Right lobe of liver (tissue), 6 donors: ENCODE results near the gene SLC35E2B. TPM values are rescaled to one million over a fixed set of nuclear protein-coding genes. Genes with fewer than 3 reads are reported as not detected.
"Not testable (repeated sequence)": the region's sequence is repeated elsewhere in the genome, so short reads cannot be mapped to it uniquely, and the experiment has no call there.

Experiments used
- ATAC-seq, 4 donors: fragments of 200-7000 bp; cut with Tn5 transposase; one replicate each; pipeline ENCODE4 v1.9.1; 2020; ENCODE audit warnings: mild to moderate bottlenecking in 4 of 4, moderate library complexity in 4 of 4
- DNase-seq, 3 donors: peaks; one replicate each; pipeline ENCODE4 v3.0.0-alpha.2; 2020
- H3K27ac ChIP-seq, 3 donors: fragments of 200-600 bp; one replicate each; pipeline ENCODE4 v1.8.0; 2022
- H3K27me3 ChIP-seq, 2 donors: fragments of 200-600 bp; one replicate each; pipeline ENCODE4 v1.8.0; 2022
- H3K36me3 ChIP-seq, 4 donors: fragments of 200-600 bp; sonication (generic) in 1 of 4; one replicate each; pipeline versions ENCODE4 v1.5.1 to v1.8.0; 2017 to 2022; ENCODE audit warnings: control low read depth in 1 of 4
- H3K4me1 ChIP-seq, 4 donors: fragments of 200-600 bp; sonication (generic) in 1 of 4; one replicate each; pipeline versions ENCODE4 v1.5.1 to v1.8.0; 2017 to 2022; ENCODE audit warnings: control low read depth in 1 of 4
- H3K4me3 ChIP-seq, 3 donors: fragments of 200-600 bp; one replicate each; pipeline ENCODE4 v1.8.0; 2022
- H3K9me3 ChIP-seq, 4 donors: fragments of 200-600 bp; sonication (generic) in 1 of 4; one replicate each; pipeline versions ENCODE4 v1.5.1 to v1.8.0; 2017 to 2022; ENCODE audit warnings: control low read depth in 1 of 4
- POLR2A ChIP-seq: fragments of 450-650 bp; IDR thresholded peaks from one replicate; pipeline ENCODE4 v1.6.1; 2017; ENCODE audit warnings: antibody characterized with exemption, mild to moderate bottlenecking
- WGBS: methylation state at CpG from one replicate; pipeline ENCODE4 v1.1.6; 2018; ENCODE audit warnings: low coverage, low lambda C conversion rate; ENCODE audit not compliant: insufficient coverage; ENCODE audit errors: missing lambda C conversion rate; 5-methylcytosine and 5-hydroxymethylcytosine counted together
- intact Hi-C, 2 donors: fragments of 100-400 bp; cut with DNase I; formaldehyde crosslinking; loops; one replicate each; pipeline versions ENCODE4 v1.11.2 to v1.14.1; 2022
- long read RNA-seq: library from polyadenylated mRNA; unstranded; transcript quantifications from one replicate; pipeline ENCODE4 v2.0.0, GENCODE V29; 2019
- total RNA-seq, 6 experiments: library from RNA; depleted of rRNA in 2 of 6; stranded (reverse); fragments of >200 nt in 2 of 6; fragmentation: NEBNext Ultra II Directional in 3 of 6; extraction: Animal tissue kit (Norgen Biotek cat#: 25700) in 3 of 6; gene quantifications; one replicate each; pipeline versions ENCODE4 v1.1.0 to v1.2.4, GENCODE V29; 2016 to 2023
- TF ChIP-seq, protein P1 (sequence below), 4 donors: fragments of 200-600 bp in 3 of 4; fragments of 450-650 bp in 1 of 4; IDR thresholded peaks; one replicate each; pipeline versions ENCODE4 v1.5.1 to v1.8.0; 2016 to 2022; ENCODE audit warnings: antibody characterized with exemption in 4 of 4, mild to moderate bottlenecking in 2 of 4
- donor health status: DM: no; HTN: yes; CAD: no.
- donor health status: DM: no; HTN: no; CAD: no.
- donor health status: DM: no; HTN: no; CAD: no.
- donor health status: DM: no; HTN: yes; CAD: no.
- donor health status: DM: no; HTN: yes; CAD: no.

Gene SLC35E2B
- 10 to 100 TPM; 13.4 to 19.9 (median 17.0) TPM for total RNA-seq
- long read RNA-seq, full-length matches to known transcripts, result 1 of 2 reads
- long read RNA-seq, partial matches to known transcripts, result 0 of 2 reads
- long read RNA-seq, other reads (novel, unspliced or antisense), result 1 of 2 reads

DNA sequence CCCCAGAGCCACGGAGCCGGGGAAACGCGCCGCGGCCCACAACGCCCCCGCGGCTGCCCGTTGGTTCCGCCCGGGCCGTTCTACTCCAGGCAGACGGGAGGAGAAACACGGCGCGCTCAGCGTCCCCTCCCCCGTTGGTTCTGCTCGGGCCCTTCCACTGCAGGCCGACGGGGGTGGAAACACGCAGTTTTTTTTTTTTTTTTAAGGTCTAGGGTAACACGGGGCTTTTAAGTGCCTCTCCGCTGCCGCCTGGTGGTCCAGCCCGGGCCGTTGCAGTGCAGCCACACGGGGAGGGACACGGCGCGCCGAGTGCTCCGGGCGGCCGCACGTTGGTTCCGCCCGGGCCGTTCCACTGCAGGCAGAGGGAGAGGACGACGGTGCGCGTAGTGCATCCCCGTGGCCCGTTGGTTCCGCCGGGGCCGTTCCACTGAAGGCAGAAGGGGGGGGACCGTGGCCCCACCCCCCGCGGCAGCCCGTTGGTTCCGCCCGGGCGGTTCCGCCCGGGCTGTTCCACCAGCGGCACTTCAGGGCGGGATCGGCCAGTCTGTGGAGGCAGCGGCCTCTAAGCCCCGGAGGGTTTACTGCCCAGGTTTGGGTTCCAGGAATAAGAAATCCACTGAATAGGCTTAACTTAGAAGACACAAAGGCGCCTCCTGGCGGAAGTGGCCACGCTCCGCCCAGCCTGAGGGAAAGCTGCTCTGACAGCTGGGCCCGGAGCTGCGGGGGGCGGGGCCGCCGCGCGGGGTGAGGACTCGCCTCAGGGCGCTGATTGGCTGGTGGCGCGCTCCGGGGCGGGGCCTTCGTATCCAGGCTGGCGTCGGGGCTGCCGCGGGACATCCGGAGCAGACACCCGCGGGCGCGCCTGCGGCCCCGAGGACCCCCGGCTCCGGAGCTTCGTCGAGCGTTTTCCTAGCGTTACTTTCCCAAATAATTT, at the start of gene SLC35E2B:
SLC35E2B (minus strand) TSS at position 82 of the 934 bp plus-strand sequence. CDS start 16,096 bp downstream, outside the sequence.
- peak; percentile 89 to 95 (median 94) for DNase-seq
- intact Hi-C loops, H3K27me3 ChIP-seq, H3K9me3 ChIP-seq, H3K4me1 ChIP-seq, H3K36me3 ChIP-seq: not testable (repeated sequence)
- peak within 1 kb of the TSS; percentile 54 to 63 (median 62) for H3K4me3 ChIP-seq
- ATAC-seq, result peak; percentile 85 to 93 (median 90)
- WGBS, result no CpG with 5 or more reads among the region's 98 CpGs
- peak within 1 kb of the TSS; percentile 92 to 94 (median 93) for H3K27ac ChIP-seq
- TF ChIP-seq, protein P1, sequence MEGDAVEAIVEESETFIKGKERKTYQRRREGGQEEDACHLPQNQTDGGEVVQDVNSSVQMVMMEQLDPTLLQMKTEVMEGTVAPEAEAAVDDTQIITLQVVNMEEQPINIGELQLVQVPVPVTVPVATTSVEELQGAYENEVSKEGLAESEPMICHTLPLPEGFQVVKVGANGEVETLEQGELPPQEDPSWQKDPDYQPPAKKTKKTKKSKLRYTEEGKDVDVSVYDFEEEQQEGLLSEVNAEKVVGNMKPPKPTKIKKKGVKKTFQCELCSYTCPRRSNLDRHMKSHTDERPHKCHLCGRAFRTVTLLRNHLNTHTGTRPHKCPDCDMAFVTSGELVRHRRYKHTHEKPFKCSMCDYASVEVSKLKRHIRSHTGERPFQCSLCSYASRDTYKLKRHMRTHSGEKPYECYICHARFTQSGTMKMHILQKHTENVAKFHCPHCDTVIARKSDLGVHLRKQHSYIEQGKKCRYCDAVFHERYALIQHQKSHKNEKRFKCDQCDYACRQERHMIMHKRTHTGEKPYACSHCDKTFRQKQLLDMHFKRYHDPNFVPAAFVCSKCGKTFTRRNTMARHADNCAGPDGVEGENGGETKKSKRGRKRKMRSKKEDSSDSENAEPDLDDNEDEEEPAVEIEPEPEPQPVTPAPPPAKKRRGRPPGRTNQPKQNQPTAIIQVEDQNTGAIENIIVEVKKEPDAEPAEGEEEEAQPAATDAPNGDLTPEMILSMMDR (IDR thresholded peaks at IDR 0.05), result peak in 1 of 4 donors; percentile 11

DNA sequence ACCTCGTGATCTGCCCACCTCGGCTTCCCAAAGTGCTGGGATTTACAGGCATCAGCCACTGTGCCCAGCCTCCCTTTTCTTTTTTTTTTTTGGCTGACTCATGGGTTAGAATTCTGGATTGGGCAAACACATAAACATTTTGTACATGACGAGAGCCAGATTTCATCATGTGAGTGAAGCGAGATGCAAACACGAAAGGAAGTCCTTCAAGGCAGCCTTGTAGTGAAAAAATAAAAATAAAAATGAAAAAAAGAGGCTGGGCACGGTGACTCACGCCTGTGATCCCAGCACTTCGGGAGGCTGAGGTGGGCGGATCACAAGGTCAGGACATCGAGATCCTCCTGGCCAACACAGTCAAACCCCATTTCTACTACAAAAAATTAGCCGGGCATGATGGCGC, 48.4 kb upstream of the SLC35E2B start:
- H3K27me3 ChIP-seq, H3K9me3 ChIP-seq, H3K27ac ChIP-seq, H3K4me3 ChIP-seq, DNase-seq, H3K4me1 ChIP-seq, ATAC-seq, H3K36me3 ChIP-seq, intact Hi-C loops: not testable (repeated sequence)
- 76% methylated on average over 7 of the region's 12 CpGs for WGBS

DNA sequence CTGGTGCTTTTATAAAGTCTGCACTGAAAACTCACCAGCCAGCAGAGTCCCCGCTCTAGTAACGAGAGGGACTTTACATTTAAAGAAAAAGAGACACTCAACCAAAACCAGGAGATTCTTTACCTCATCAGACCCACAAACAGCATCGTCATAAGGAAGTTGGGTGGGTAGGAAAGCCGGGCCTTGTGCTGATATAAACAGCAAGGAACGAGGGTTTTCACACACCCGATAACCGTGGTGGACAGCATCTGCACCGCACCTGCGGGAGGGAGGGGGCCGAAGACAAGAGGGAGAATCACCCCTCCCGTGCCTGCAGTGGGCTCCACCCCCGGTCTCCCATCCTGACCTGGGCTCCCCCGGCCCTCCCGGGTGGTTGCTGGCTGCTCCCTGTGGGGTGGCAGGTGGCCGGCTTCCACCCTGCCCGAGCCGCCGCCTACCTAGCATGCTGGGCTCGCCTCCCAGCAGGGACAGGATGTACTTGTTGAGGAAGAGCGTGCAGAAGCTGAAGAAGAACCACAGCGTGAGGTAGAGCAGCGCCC, 46.3 kb upstream of the SLC35E2B start:
- intact Hi-C loops, H3K9me3 ChIP-seq, H3K36me3 ChIP-seq, DNase-seq, H3K27ac ChIP-seq, H3K4me1 ChIP-seq, H3K27me3 ChIP-seq, H3K4me3 ChIP-seq: not testable (repeated sequence)
- ATAC-seq, result peak in 2 of 4 donors; percentile 20 to 35
- no CpG with 5 or more reads among the region's 22 CpGs for WGBS

DNA sequence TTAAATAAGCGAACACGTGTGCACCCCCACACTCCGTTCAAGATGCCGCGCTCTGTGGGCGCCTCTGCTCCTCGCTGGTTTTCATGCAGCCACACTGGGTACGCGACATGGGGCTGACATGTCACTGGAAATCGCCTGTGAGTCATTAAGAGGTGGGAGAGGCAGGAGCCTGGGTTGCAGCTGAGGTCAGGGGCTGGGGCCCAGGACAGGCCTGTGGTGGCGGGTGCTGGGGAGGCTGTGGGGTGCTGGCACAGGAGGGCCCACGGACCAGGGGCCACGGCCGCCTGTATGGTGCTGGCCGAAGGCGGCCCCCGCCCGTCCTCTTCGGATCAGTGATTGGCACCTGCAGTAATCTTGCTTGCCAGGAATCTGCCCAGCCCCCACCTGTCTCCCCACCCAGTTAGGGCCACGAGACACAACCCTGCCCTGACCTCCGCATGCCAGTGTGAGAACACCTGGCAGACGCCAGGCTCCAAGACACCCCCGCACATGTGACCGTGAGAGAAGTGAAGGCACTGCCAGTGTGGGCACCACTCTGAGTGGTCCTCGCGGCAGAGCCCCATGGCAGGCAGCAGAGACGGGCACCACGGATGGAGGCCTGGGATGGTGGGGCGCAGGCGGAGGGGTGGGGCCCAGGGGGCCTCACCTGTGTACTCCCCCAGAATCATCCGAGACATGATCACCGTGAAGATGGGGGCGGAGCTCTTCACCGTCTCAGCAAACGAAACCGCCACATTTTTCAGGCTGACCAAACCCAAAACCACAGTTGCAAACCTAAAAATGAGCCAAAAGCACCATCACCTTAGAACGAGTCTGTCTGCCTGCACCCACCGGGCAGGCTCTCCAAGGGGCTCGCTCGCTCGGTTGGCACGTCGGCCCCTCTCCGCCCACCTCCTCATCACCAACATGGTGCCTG, 45.3 kb upstream of the SLC35E2B start:
- ATAC-seq, result peak in 3 of 4 donors; percentile 22 to 47 (median 36)
- 93% methylated on average over 5 of the region's 44 CpGs for WGBS
- intact Hi-C loops, result not testable (repeated sequence)

DNA sequence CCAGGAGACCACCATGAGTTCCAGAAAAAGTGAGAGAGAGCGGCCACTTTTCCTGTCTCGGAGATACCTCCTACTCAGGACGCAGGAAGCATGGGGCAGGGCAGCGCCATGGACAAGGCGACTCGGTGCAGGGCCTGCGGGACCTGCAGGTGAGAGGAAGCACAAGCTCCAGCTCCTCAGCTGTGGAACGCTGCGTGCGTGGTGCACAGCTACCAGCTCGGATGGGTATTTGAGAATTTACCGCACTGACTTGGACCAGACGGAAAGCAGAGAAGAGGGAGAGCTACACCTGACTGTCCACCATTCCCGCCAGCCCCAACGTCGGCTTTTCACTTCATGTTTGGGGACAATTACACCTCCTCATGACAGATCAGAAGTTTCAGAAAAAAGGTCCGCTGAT, 39.8 kb upstream of the SLC35E2B start:
- no peak overlapping the region for H3K4me3 ChIP-seq
- WGBS, result 78% methylated on average over 5 of the region's 17 CpGs

More for the DNA sequence above, 45.3 kb upstream of the SLC35E2B start:
- not testable (repeated sequence) for DNase-seq, H3K4me1 ChIP-seq, H3K4me3 ChIP-seq, H3K27ac ChIP-seq, H3K36me3 ChIP-seq, H3K27me3 ChIP-seq, H3K9me3 ChIP-seq

More for the DNA sequence above, 39.8 kb upstream of the SLC35E2B start:
- Histone ChIP-seq H3K9me3 (no peaks in the 10 kb centered on the region), H3K27me3 (no peaks in the 10 kb centered on the region), H3K27ac (no peak overlapping the region), H3K4me1 (no peaks in the 10 kb centered on the region), H3K36me3 (no peaks in the 10 kb centered on the region)
- DNase-seq, result no peak
- intact Hi-C loops, result no loop called here
- no peak for ATAC-seq
- TF ChIP-seq, protein P1 (IDR thresholded peaks at IDR 0.05), result no peak
- TF ChIP-seq POLR2A, result no peak
